ENCODE measurements around the gene INTS14. TPM values are rescaled to one million over a fixed set of nuclear protein-coding genes. Genes with fewer than 3 reads are reported as not detected.

Gene INTS14
- total RNA-seq, 1 donor from 2014 or later = 54.2 TPM

- no peaks in the 10 kb centered on the region for H3K27me3 Mint-ChIP-seq (ENCODE audit: insufficient read depth, low read depth)
- no peak overlapping the region for H3K4me3 Mint-ChIP-seq
- Histone ChIP-seq H2AFZ (replicated peaks) (no peak overlapping the region), H3K4me2 (no peak overlapping the region), H3K36me3 (peaks cover 26% of the 10 kb centered on the region), H3K27ac (no peak overlapping the region), H3K79me2 (ENCODE audit: low read depth) (peaks cover 25% of the 10 kb centered on the region), H4K20me1 (ENCODE audit: low read depth) (peaks cover 12% of the 10 kb centered on the region), H3K27me3 (no peaks in the 10 kb centered on the region), H3K4me3 (no peak overlapping the region), H3K4me1 (no peaks in the 10 kb centered on the region), H3K9me3 (ENCODE audit: low read depth) (no peaks in the 10 kb centered on the region), H3K9ac (no peak overlapping the region), H3F3A (ENCODE audit: low read depth) (no peaks in the 10 kb centered on the region)
- H3K36me3 Mint-ChIP-seq = peaks cover 78% of the 10 kb centered on the region
- peaks cover 10% of the 10 kb centered on the region for H3K9me3 Mint-ChIP-seq
- TF ChIP-seq CTCF (IDR thresholded peaks at IDR 0.05) (no peak), EZH2 (IDR thresholded peaks at IDR 0.05) (no peak), EZH2phosphoT487 (IDR thresholded peaks at IDR 0.05) (no peak)
- H3K27ac Mint-ChIP-seq = no peak overlapping the region
- H3K4me1 Mint-ChIP-seq = no peaks in the 10 kb centered on the region
- no peak for DNase-seq (ENCODE audit: low spot score)
Measured at GRCh38 chr15:65561934-65562333, 49.0 kb downstream of the INTS14 start.

- no peak overlapping the region for H3K27ac Mint-ChIP-seq
- Histone ChIP-seq H3K9ac (no peak overlapping the region), H2AFZ (replicated peaks) (no peak overlapping the region), H4K20me1 (ENCODE audit: low read depth) (peaks cover 29% of the 10 kb centered on the region), H3F3A (ENCODE audit: low read depth) (no peaks in the 10 kb centered on the region), H3K9me3 (ENCODE audit: low read depth) (no peaks in the 10 kb centered on the region), H3K27ac (no peak overlapping the region), H3K36me3 (peaks cover 21% of the 10 kb centered on the region), H3K4me3 (no peak overlapping the region), H3K4me2 (no peak overlapping the region), H3K27me3 (no peaks in the 10 kb centered on the region), H3K79me2 (ENCODE audit: low read depth) (peaks cover 45% of the 10 kb centered on the region), H3K4me1 (no peaks in the 10 kb centered on the region)
- peaks cover 3% of the 10 kb centered on the region for H3K9me3 Mint-ChIP-seq
- no peaks in the 10 kb centered on the region for H3K4me1 Mint-ChIP-seq
- H3K36me3 Mint-ChIP-seq = peaks cover 75% of the 10 kb centered on the region
- no peak overlapping the region for H3K4me3 Mint-ChIP-seq
- TF ChIP-seq EZH2phosphoT487 (IDR thresholded peaks at IDR 0.05) = no peak
- TF ChIP-seq EZH2 (IDR thresholded peaks at IDR 0.05) = no peak
- TF ChIP-seq CTCF (IDR thresholded peaks at IDR 0.05) = no peak
- no peak for DNase-seq (ENCODE audit: low spot score)
- peaks cover 2% of the 10 kb centered on the region for H3K27me3 Mint-ChIP-seq (ENCODE audit: insufficient read depth, low read depth)
Measured at GRCh38 chr15:65559941-65560340, 51.0 kb downstream of the INTS14 start.

GRCh38 chr15:65558997-65559760 lies 51.8 kb downstream of the INTS14 start:
- no peak overlapping the region for H3K4me2 ChIP-seq
- H3K9ac ChIP-seq = no peak overlapping the region
- Mint-ChIP-seq H3K27me3 (ENCODE audit: insufficient read depth, low read depth) (peaks cover 2% of the 10 kb centered on the region), H3K27ac (no peak overlapping the region), H3K9me3 (peaks cover 3% of the 10 kb centered on the region), H3K36me3 (peaks cover 70% of the 10 kb centered on the region), H3K4me1 (no peaks in the 10 kb centered on the region), H3K4me3 (no peak overlapping the region)
- H3K27ac ChIP-seq = no peak overlapping the region
- peaks cover 20% of the 10 kb centered on the region for H3K36me3 ChIP-seq
- no peak for DNase-seq (ENCODE audit: low spot score)
- TF ChIP-seq EZH2phosphoT487 (IDR thresholded peaks at IDR 0.05) (no peak), CTCF (IDR thresholded peaks at IDR 0.05) (no peak), EZH2 (IDR thresholded peaks at IDR 0.05) (no peak)
- no peaks in the 10 kb centered on the region for H3K27me3 ChIP-seq
- no peak overlapping the region for H3K4me3 ChIP-seq
- H3K9me3 ChIP-seq (ENCODE audit: low read depth) = no peaks in the 10 kb centered on the region
- H4K20me1 ChIP-seq (ENCODE audit: low read depth) = peaks cover 34% of the 10 kb centered on the region
- H3K4me1 ChIP-seq = no peaks in the 10 kb centered on the region
- H2AFZ ChIP-seq (replicated peaks) = no peak overlapping the region
- no peaks in the 10 kb centered on the region for H3F3A ChIP-seq (ENCODE audit: low read depth)
- H3K79me2 ChIP-seq (ENCODE audit: low read depth) = peaks cover 52% of the 10 kb centered on the region
